Retinal pigment epithelial cell (primary cell): ENCODE results near the gene SRGAP3.

ENCODE experiments used
- DNase-seq: peaks from one replicate; pipeline ENCODE4 v3.0.0-alpha.2; 2010; ENCODE audit warnings: low read depth
- H3K4me3 ChIP-seq: 2 replicates; pipeline ENCODE4 v1.5.1; 2011; ENCODE audit warnings: mild to moderate bottlenecking, low read length, control low read depth, moderate library complexity
- TF ChIP-seq, protein P1 (sequence below): conservative IDR thresholded peaks from 2 replicates; pipeline ENCODE4 v1.5.1; 2011; ENCODE audit warnings: low read depth, low read length, control low read depth, inconsistent platforms

SRGAP3 gene

DNA sequence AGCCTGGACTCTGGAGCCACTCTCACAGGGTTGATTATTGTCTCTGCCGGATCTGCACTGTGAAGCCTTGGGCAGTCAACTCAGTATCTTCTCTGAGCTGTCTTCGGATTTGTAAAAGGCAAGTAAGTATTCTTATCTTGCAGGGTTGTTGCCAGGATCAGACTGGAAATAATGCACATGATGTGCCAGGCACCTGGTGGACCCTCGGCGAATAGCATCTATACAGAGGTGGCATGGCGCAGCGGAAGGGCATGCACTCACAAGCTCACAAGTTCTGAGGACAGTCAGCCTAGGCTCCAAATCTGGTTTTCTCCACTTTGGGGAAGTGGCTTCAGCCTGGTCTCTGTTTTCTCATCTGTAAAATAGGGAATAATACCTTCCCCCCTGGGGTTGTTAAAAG lies 113.9 kb downstream of the SRGAP3 start:
- DNase-seq: no peak
- TF ChIP-seq, protein P1, sequence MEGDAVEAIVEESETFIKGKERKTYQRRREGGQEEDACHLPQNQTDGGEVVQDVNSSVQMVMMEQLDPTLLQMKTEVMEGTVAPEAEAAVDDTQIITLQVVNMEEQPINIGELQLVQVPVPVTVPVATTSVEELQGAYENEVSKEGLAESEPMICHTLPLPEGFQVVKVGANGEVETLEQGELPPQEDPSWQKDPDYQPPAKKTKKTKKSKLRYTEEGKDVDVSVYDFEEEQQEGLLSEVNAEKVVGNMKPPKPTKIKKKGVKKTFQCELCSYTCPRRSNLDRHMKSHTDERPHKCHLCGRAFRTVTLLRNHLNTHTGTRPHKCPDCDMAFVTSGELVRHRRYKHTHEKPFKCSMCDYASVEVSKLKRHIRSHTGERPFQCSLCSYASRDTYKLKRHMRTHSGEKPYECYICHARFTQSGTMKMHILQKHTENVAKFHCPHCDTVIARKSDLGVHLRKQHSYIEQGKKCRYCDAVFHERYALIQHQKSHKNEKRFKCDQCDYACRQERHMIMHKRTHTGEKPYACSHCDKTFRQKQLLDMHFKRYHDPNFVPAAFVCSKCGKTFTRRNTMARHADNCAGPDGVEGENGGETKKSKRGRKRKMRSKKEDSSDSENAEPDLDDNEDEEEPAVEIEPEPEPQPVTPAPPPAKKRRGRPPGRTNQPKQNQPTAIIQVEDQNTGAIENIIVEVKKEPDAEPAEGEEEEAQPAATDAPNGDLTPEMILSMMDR: no peak
- H3K4me3 ChIP-seq: no peak overlapping the region

DNA sequence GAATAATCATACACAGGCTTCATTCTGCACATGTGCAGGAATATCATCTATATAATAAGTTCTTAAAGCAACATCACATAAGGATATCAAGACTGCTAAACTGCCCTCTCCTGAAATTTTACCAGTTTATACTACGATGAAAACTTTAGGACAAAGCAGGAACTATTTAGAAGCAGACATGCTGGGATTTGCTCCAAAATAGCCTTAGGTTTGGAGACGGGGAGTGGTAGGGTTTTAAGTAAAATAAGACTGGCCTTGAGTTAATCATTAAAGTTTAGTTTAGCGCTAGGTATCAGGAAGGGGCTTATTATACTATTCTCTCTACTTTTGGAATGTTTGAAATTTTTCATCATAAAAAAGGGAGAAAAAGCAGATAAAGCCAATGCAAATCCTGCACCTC lies 115.8 kb downstream of the SRGAP3 start:
- no peak for DNase-seq
- TF ChIP-seq, protein P1: no peak
- no peak overlapping the region for H3K4me3 ChIP-seq

GRCh38 chr3:9130345-9131305 lies 118.8 kb downstream of the SRGAP3 start:
- DNase-seq: no peak

DNA sequence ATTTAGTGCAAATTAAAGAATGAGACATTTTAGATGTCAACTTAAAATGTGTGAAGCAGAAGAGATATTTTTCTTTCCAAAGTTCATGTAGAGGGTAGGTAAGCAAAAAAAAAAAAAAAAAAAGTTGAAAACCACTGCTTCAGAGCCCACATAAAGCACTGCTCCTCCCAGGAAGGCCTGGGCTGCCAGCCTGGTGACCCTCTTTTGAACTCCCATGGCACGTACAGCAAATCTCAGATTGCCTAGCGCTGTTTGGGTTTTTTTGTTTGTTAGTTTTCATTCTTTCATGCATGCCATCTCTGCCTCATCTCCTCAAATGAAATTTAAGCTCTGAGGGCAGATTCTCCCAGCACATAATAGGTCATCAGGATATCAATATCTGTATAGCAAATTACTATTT lies 120.1 kb downstream of the SRGAP3 start:
- H3K4me3 ChIP-seq: no peak overlapping the region
- TF ChIP-seq, protein P1: no peak
- no peak for DNase-seq

More at GRCh38 chr3:9130345-9131305, 118.8 kb downstream of the SRGAP3 start:
- TF ChIP-seq, protein P1: no peak
- no peak overlapping the region for H3K4me3 ChIP-seq

DNA sequence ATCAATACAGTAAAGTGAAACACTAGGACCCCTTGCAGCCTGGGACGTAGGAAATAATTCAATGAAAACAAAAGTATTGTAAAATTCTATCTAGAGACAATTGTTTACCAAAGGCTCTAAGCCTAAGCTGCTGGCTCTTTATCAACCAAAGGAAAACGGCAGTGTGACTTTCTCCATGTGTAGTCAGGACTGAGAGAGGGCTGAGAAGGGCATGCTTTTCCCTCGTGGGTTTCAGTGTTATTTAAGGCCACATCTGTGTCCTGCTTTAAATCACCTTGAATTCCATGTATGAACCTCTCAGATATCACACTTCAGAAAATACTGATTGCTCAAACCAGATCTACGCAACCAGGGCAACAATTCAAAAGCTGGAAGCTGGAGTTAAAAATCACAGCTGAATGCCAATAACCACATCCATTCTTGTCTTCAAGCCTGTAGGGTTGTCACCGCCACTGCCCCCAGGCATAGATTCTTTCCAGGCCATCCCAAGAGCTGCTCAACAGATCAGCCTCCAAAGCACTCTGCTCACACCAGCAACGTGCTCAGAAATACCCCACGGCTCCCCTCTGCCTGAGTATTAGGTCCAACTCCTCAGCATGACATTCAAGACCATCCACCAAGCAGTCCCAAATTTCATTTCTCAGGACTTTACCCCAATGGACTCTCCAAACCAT lies 124.0 kb downstream of the SRGAP3 start:
- TF ChIP-seq, protein P1: no peak
- no peak for DNase-seq

DNA sequence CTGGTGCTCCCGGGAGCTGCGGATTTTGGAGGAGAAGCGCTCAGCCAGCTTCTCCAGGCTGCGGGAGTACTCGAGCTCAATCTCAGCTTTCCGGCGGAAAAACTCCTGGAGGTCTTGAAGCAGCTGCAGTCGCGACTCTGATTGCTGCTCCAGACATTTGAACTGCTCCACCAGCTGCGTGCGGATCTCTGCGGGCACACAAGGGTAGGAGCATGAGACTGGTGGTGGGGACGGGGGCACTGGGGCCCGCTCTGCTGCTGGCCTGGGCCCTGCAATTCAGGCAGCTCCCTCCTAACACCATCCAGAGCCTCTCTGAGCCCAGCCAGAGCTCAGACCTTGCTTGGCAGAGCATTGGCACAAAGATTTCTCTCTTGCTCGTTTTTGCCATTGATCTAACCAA lies 124.7 kb downstream of the SRGAP3 start:
- TF ChIP-seq, protein P1: no peak
- DNase-seq: no peak
- no peak overlapping the region for H3K4me3 ChIP-seq

More for the DNA sequence above, 124.0 kb downstream of the SRGAP3 start:
- no peak overlapping the region for H3K4me3 ChIP-seq

DNA sequence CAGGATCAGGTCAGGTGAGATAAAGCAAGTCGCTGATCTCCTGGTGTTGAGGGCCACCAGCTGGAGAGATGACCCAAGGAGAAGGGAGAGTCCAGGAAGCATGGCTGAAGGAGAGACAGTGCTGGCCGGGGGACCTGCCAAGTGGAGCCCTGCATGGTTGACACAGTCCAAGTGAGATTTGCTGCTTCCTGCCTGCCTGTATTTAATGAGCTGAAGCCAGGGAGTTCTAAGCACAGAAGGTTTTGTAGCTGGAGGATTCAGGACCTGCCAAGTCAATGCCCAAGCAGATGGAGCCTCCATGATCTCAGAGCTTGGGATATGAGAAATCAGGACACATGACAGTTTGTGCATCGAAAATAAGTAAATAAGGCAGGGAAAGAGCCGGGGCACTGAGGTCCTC lies 125.6 kb downstream of the SRGAP3 start:
- TF ChIP-seq, protein P1: no peak
- DNase-seq: no peak
- H3K4me3 ChIP-seq: no peak overlapping the region
